Measurements from ENCODE around the gene PRRG2.

Gene PRRG2

DNA sequence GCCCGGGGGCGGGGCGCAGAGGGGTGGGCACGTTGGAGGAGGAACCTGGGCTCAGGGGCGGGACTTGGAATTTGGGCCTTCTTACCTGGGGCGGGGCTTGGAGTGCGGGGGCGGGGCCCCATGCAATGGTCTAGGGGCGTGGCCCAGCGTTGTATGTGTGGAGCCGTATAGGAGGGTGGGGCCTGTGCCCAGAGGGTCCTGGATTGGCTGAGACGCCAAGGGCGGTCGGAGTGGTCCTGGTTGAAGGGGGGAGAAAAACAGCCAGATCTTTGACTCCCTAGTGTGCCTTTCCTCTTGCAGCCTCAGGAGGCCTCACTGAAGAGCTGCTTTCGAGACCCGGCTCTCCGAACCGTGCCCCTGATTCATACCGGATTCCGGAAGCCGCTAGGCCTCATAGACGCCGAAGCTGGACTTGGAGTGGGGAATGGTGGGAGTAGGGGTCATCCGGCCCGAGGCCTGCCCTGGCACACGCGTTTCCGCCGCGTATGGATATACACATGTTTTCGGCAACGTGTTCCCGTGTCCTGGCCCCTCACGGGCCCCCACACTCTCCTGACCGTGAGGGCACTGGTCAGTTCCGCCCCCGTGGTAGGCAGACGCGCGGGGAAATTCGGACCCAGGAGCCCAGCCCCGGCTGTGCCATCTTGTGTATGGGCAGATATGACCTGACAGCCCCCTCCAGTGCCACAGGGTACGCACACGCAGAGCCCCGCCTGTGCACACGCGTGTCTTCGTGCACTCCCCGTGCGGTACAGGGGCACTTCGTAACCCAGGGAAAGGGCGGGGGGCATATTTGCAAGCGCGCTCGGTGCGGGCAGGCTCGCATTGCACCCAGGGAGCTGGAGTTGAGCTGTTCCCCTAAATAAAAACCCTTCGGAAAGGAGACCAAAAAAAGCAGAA lies 9.2 kb downstream of the PRRG2 start:
- peak; percentile 94 for DNase-seq

- DNase-seq = peak; percentile 89
These were observed 10.0 kb downstream of the PRRG2 start, which contains the start of gene PRR12 for GRCh38 chr19:49590971-49591730. Gene PRR12 (plus strand): TSS chr19:49591182. CDS start chr19:49591655, 473 bp downstream.

DNA sequence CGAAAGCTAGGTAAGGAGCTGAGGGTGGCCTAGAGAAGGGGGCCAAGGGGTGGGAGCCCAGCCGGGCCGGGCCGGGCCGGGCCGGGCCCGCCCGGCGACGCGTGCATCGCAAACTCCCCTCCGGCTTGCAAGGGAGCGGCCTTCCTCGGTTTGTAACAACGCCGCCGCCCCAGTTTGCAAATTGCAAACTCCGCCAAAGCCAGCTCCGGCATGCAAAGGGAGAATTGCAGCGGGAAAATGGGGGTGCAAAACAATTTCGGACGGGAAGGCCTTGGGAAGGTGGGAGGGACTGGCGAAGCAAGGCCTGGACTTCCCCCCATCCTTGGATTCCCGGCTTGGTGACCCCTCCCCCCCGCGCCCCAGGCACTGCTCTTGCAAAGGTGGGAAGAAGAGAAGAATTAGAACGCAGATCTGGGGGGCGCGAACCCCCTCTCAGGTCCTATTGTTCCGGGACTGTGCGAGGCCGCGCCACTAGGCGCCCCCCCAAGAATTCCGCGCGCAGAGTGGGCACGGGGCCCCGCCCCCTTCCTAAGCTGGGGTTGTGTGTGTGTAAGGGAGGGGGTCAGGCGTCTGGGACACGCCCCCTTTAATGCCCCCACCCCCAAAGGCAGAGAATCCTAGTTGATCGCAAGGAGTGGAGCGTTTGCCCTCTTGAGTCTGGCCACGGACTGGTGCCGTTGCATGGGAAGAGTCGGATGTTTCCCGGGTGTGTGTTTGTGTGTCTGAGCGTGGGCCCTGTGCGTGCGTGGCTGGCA lies 10.8 kb downstream of the PRRG2 start:
- peak; percentile 82 for DNase-seq

DNA sequence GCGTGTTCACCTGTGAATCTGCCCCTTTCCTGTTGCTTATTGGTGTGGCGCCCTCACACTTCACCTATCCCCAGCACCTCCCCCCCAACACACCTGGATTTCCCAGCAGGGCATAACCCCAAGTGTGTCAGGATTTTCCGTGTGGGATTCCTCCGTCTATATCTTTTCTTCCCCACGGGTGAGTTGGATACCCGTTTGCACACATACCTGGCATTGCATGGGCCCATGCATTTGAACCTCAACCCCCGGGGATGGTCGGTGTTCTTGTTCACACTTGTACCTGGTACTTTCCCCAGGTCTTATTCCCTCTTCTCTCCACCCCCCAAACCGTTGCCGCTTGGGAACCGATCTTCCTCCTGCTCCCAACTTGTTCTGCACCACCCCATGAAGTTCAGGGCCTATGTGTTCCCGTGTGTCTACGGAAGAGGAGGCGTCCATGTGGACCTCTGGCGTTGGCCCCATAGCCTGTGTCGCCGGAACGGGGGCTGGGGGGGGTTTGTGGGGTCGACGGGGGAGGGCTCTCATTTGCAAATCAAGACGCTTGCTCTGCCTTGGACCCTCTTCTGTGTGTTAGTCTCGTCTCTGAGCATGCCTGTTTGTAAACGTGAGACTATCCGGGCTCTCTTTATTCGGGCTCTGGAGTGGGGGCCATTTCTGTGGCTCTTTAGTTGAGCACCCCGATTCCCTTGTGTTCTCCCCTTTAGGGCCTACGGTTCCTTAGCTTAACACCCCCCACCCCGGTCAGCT lies 11.5 kb downstream of the PRRG2 start:
- peak; percentile 78 for DNase-seq

DNA sequence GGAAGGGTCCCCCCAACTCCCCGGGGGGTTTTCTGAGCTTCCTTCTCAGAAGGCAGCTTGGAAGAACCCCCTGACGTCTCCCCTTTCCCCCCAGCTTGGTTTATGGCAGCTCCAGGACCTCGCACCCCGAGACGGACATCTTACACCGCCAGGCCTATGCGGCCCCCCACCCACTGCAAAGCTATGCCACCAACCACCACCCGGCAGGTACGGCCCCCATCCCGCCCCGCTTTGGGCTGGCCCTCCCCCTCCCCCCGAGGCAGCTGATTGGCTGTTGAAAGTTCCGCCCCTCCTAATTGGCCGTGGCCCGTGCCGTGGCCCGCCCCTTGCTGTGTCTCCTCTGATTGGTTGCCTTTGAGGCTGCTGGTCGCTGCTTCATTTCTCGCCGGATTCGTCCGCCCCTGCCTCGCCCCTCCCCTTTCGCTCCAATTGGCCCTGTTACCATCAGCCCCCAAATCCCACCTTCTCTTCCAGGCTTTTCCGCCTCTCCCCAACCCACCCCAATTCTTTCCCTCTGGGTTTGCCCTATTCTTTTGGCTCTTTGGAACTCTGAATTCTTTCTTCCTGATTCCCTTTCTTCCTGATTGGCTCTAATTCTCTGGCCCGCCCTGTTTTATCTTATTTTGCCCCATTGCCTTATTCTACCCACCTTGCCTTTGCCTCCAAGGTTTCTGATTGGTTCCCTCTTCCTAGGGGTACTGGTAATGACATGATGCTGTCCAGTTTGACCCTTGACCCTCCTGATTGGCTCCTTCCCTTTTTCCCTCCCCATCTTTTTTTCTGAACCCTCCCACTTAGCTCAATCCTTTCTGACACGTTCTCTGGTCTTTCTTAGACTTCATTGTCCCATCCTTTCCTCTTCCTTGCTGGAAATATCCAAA lies 12.4 kb downstream of the PRRG2 start:
- peak; percentile 95 for DNase-seq

- DNase-seq = no peak
These were observed 13.3 kb downstream of the PRRG2 start for GRCh38 chr19:49594157-49594992.

DNA sequence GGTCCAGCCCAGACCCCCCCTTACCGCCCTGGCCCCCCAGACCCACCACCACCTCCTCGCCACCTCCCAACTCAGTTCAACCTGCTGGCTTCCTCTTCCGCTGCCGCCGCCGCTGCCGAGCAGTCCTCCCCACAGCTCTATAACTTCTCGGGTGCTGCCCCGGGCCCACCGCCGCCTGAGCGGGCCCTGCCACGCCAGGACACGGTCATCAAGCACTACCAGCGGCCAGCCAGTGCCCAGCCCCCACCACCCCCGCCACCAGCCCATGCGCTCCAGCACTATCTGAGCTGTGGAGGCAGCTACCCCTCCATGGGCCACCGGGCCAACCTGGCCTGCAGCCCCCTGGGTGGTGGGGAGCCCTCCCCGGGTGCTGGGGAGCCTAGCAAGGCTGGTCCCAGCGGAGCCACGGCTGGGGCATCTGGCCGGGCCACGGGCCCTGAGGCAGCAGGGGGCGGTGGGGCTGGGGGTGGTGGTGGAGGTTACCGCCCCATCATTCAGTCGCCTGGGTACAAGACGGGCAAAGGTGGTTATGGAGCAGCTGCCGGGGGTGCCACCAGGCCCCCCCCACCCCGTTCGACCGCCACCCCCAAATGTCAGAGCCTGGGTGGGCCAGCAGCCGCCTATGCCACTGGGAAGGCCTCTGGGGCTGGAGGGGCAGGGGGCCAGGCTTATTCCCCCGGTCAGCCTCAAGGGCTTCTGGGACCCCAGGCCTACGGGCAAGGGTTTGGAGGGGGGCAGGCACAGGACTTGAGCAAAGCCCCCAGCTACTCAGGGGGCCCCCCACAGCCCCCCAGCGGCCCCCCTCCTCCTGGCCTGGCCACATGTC lies 14.1 kb downstream of the PRRG2 start:
- DNase-seq = no peak

GRCh38 chr19:49595819-49596404 lies 14.8 kb downstream of the PRRG2 start:
- DNase-seq = no peak

DNA sequence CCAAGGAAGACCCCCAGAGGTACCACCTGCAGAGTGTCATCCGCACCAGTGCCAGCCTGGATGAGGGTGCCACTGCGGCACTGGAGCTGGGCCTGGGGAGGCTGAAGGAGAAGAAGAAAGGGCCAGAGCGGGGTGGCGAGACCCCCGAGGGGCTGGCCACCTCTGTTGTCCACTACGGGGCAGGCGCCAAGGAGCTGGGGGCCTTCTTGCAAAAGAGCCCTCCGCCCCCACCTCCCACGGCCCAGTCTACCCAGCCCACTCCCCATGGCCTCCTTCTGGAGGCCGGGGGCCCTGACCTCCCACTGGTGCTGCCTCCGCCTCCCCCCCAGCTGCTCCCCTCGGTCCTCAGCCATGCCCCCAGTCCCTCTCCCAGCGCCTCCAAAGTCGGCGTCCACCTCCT lies 15.3 kb downstream of the PRRG2 start:
- DNase-seq = no peak

- DNase-seq = no peak
These were observed 16.0 kb downstream of the PRRG2 start for GRCh38 chr19:49596954-49597702.

- no peak for DNase-seq
These were observed 16.5 kb downstream of the PRRG2 start for GRCh38 chr19:49597703-49597974.

GRCh38 chr19:49599378-49600295 lies 18.5 kb downstream of the PRRG2 start:
- no peak for DNase-seq

DNA sequence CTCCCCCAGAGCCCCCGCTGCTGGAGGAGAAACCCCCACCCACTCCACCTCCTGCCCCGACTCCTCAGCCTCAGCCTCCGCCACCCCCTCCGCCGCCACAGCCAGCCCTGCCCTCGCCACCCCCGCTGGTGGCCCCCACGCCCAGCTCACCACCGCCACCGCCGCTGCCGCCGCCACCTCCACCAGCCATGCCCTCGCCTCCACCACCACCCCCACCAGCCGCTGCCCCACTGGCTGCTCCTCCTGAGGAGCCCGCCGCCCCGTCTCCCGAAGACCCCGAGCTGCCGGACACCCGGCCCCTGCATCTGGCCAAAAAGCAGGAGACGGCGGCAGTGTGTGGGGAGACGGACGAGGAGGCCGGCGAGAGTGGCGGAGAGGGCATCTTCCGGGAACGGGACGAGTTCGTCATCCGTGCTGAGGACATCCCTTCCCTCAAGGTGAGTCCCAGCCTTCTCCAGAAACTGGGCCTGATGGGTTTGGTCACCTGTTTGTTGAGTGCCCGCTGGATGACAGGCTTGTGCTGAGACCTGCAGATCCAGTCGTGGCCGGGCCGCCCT lies 20.4 kb downstream of the PRRG2 start:
- no peak for DNase-seq

DNA sequence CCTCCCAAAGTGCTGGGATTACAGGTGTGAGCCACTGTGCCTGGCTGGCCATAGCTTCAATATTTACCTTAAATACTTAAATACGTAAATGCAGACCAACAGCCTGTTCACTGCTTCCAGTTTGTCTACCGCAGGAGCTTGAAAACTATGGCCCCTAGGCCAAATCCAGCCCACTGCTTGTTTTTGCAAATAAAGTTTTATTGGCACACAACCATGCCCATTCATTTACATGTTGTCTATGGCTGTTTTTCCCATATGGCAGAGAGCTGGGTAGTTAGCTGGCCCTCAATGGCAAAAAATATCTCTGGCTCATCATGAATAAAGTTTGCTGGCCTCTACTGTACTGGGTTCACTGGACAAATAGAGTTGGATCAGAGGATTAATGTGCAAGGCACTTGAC lies 21.7 kb downstream of the PRRG2 start:
- DNase-seq = no peak

DNA sequence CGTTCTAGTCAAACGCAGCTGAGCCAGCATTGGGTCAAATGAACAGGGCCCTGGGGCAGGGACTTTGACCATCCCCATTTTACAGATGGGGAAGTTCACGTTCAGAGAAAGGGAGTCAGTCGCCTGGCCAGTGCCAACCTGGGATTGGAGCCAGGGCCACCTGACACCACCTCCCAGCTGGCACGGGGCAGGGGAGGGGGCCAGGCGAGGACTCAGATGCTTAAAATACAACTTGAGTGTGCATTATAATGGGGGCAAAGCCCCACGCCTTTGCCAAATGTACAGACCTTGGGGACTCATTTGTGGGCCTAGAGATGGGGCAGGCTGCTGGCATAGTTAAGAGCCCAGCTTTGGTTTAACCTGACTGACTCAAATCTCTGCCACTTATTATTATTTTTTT lies 24.5 kb downstream of the PRRG2 start:
- DNase-seq = no peak

DNA sequence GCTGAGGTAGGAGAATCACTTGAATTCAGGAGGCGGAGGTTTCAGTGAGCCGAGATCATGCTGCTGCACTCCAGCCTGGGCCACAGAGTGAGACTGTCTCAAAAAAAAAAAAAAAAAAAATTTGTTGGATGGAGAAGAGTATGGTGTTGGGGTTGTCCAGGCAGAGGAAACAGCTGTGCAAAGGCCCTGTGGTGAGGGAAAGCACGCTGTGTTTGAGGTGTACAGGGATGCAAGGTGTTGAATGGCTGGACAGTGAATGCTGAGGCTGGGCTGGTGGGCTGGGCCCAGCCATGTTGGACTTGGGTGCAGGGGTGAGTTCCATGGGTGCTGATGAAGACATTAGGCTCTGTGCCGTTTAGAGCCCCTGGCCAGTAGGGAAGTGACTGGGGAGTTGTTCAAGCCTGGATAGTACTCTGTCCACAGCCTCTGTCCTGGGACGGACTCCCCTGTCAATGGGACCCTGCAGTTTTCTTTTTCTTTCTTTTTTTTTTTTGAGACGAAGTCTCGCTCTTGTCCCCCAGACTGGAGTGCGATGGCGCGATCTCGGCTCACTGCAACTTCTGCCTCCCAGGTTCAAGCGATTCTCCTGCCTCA lies 28.5 kb downstream of the PRRG2 start:
- DNase-seq = no peak

GRCh38 chr19:49613374-49613773 lies 32.3 kb downstream of the PRRG2 start:
- no peak for DNase-seq
